SK-N-SH (cell line): Measurements from ENCODE around the gene ARHGAP6. TPM values are rescaled to one million over a fixed set of nuclear protein-coding genes. Genes with fewer than 3 reads are reported as not detected.
A peak's percentile ranks its signal among the peaks of the same experiment; 100 is the strongest.

Source experiments
- CTCF ChIA-PET: fragments of 300-600, 350-600 bp; formaldehyde crosslinking; extraction: SDS; loops from one replicate; lab custom pipeline; 2021; lab: Yijun Ruan, JAX
- POLR2A ChIA-PET: fragments of 350-600 bp; sonication (Branson Sonifier 250); formaldehyde crosslinking; extraction: SDS; loops from one replicate; lab custom pipeline; 2020; ENCODE audit warnings: antibody characterized with exemption, inconsistent platforms; lab: Yijun Ruan, JAX
- DNase-seq: peaks from one replicate; pipeline ENCODE4 v3.0.0; 2012
- H2AFZ ChIP-seq: fragments of 200-600 bp; sonication (generic); 2 replicates; pipeline ENCODE4 v1.8.1; 2016; ENCODE audit warnings: antibody characterized with exemption, mild to moderate bottlenecking, low read depth
- H3F3A ChIP-seq: fragments of 200-600 bp; sonication (generic); replicated peaks from 2 replicates; pipeline ENCODE3; 2016; ENCODE audit warnings: antibody characterized with exemption, mild to moderate bottlenecking; ENCODE audit not compliant: insufficient read depth
- H3K27ac ChIP-seq, 2 experiments: fragments of 200-500 bp in 1 of 2; fragments of 200-600 bp in 1 of 2; sonication (Bioruptor generic) in 1 of 2; sonication (generic), shearing (Covaris generic) in 1 of 2; 2 replicates each; pipeline versions ENCODE4 v1.5.1 to v1.6.1; 2014 to 2016; ENCODE audit warnings: low read depth in 2 of 2, inconsistent platforms in 1 of 2, low read length in 1 of 2, mild to moderate bottlenecking in 1 of 2, mixed read lengths in 1 of 2
- H3K27me3 ChIP-seq: fragments of 200-600 bp; sonication (generic), shearing (Covaris generic); 2 replicates; pipeline ENCODE4 v1.6.1; 2016; ENCODE audit warnings: mixed run types; ENCODE audit not compliant: insufficient read depth
- H3K36me3 ChIP-seq, 2 experiments: fragments of 200-500 bp in 1 of 2; fragments of 200-600 bp in 1 of 2; sonication (Bioruptor generic) in 1 of 2; sonication (generic) in 1 of 2; replicated peaks in 1 of 2; 2 replicates each; pipeline versions ENCODE3 to v1.5.1; 2014 to 2016; ENCODE audit warnings: low read length in 1 of 2, mild to moderate bottlenecking in 1 of 2; ENCODE audit not compliant: insufficient read depth in 2 of 2, control insufficient read depth in 1 of 2
- H3K4me1 ChIP-seq, 2 experiments: fragments of 200-500 bp in 1 of 2; fragments of 200-600 bp in 1 of 2; sonication (Bioruptor generic) in 1 of 2; sonication (generic), shearing (Covaris generic) in 1 of 2; 2 replicates each; pipeline versions ENCODE4 v1.5.1 to v1.6.1; 2014 to 2016; ENCODE audit warnings: low read depth in 1 of 2, low read length in 1 of 2, mixed run types in 1 of 2; ENCODE audit not compliant: insufficient read depth in 2 of 2, control insufficient read depth in 1 of 2
- H3K4me2 ChIP-seq: fragments of 200-600 bp; sonication (generic), shearing (Covaris generic); 2 replicates; pipeline ENCODE4 v1.6.1; 2017; ENCODE audit warnings: mixed run types
- H3K4me3 ChIP-seq, 2 experiments: fragments of 200-500 bp in 1 of 2; fragments of 200-600 bp in 1 of 2; sonication (Bioruptor generic) in 1 of 2; sonication (generic), shearing (Covaris generic) in 1 of 2; 2 replicates each; pipeline versions ENCODE4 v1.5.1 to v1.8.1; 2014 to 2016; ENCODE audit warnings: low read depth in 2 of 2, inconsistent platforms in 1 of 2, low read length in 1 of 2, mild to moderate bottlenecking in 1 of 2, mixed read lengths in 1 of 2, moderate library complexity in 1 of 2
- H3K79me2 ChIP-seq: fragments of 200-600 bp; sonication (generic); 2 replicates; pipeline ENCODE4 v1.8.1; 2017; ENCODE audit warnings: mild to moderate bottlenecking; ENCODE audit not compliant: insufficient read depth
- H3K9ac ChIP-seq: fragments of 200-600 bp; sonication (generic); 2 replicates; pipeline ENCODE4 v1.6.1; 2017; ENCODE audit warnings: mixed run types
- H3K9me2 ChIP-seq: fragments of 200-600 bp; sonication (generic); 2 replicates; pipeline ENCODE4 v1.6.1; 2017; ENCODE audit warnings: mixed run types
- H3K9me3 ChIP-seq: fragments of 200-600 bp; sonication (generic); 2 replicates; pipeline ENCODE4 v1.6.1; 2017; ENCODE audit warnings: mixed run types, mild to moderate bottlenecking, moderate library complexity
- H4K20me1 ChIP-seq: fragments of 200-600 bp; sonication (generic); 2 replicates; pipeline ENCODE4 v1.6.1; 2017; ENCODE audit warnings: mild to moderate bottlenecking, mixed run types; ENCODE audit not compliant: insufficient read depth
- CTCF ChIP-seq: fragments of 200-600 bp; sonication (generic); IDR thresholded peaks from 2 replicates; pipeline ENCODE4 v1.6.1; 2017; ENCODE audit warnings: antibody characterized with exemption, mild to moderate bottlenecking, moderate library complexity
- IRF3 ChIP-seq: fragments of 150-350 bp; IDR thresholded peaks from 2 replicates; pipeline ENCODE4 v1.6.1; 2016; ENCODE audit warnings: mild to moderate bottlenecking, low read depth, low read length
- MXI1 ChIP-seq: IDR thresholded peaks from 2 replicates; pipeline ENCODE4 v1.6.1; 2012; ENCODE audit warnings: mild to moderate bottlenecking, low read depth, low read length, improper control_type of control experiment
- NFIC ChIP-seq: IDR thresholded peaks from 2 replicates; pipeline ENCODE4 v1.4.0; 2012; ENCODE audit warnings: borderline replicate concordance
- PBX3 ChIP-seq: IDR thresholded peaks from 2 replicates; pipeline ENCODE4; 2012
- RCOR1 ChIP-seq: fragments of 150-350 bp; IDR thresholded peaks from 2 replicates; pipeline ENCODE4 v1.6.1; 2017; ENCODE audit warnings: antibody characterized with exemption, low read length
- TCF12 ChIP-seq: IDR thresholded peaks from 2 replicates; pipeline ENCODE4 v1.4.0; 2012
- YY1 ChIP-seq: IDR thresholded peaks from 2 replicates; pipeline ENCODE4 v1.4.0; 2012; ENCODE audit warnings: low read depth, mild to moderate bottlenecking
- WGBS: methylation state at CpG from one replicate; pipeline ENCODE4 v1.1.6; 2017; ENCODE audit warnings: low lambda C conversion rate; 5-methylcytosine and 5-hydroxymethylcytosine counted together
- polyA plus RNA-seq, 3 experiments: library from polyadenylated mRNA; depleted of rRNA; stranded (reverse); fragments of >200 nt; gene quantifications; 2 replicates each; pipeline ENCODE4 v1.2.3, GENCODE V29; 2012
- TF ChIP-seq, protein P1 (sequence below): fragments of 150-350 bp; IDR thresholded peaks from 2 replicates; pipeline ENCODE4 v1.6.1; 2017; ENCODE audit warnings: antibody characterized with exemption, low read length, low read depth, borderline replicate concordance

The ARHGAP6 gene
- polyA plus RNA-seq, 1 of the 3 experiments (the other 2 are of a cell fraction), result 0.16 TPM

DNA sequence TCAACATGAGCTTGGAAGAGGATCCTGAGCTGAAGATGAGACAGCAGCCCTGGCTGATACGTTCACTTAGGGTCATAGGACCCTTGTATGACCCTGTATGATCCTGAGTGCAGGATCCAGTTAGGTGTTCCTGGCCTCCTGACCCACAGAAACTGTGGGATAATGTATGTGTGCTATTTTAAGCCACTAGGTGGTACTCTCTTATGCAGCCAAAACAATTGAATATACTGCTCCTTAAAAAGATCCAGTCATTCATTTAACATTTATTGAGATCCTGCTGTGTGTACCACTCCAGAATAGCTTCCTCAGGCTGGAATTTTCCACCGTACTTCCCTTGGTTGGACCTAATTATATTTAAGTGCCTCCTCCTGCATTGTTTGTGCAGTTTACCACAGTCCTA lies 205.4 kb downstream of the ARHGAP6 start:
- CTCF ChIA-PET, result no interaction called here
- Histone ChIP-seq H3K36me3 (no peaks in the 10 kb centered on the region), H3K9me3 (no peaks in the 10 kb centered on the region)

GRCh38 chrX:11458170-11458569 lies 207.6 kb downstream of the ARHGAP6 start:
- 39% methylated on average over 3 of the region's 3 CpGs for WGBS
- Histone ChIP-seq H3K9ac (no peak overlapping the region), H3K4me1 (no peaks in the 10 kb centered on the region)
- no peak for TF ChIP-seq CTCF
- TF ChIP-seq YY1, result no peak
- peak; percentile 13; the same call in 1 of the 2 replicates for TF ChIP-seq NFIC
- TF ChIP-seq RCOR1, result no peak
- TF ChIP-seq PBX3, result no peak
- TF ChIP-seq IRF3, result no peak
- TF ChIP-seq, protein P1, sequence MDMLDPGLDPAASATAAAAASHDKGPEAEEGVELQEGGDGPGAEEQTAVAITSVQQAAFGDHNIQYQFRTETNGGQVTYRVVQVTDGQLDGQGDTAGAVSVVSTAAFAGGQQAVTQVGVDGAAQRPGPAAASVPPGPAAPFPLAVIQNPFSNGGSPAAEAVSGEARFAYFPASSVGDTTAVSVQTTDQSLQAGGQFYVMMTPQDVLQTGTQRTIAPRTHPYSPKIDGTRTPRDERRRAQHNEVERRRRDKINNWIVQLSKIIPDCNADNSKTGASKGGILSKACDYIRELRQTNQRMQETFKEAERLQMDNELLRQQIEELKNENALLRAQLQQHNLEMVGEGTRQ, result no peak
- 0 out of 2 replicates have a peak, but pooled peaks have one; percentile 4 for TF ChIP-seq TCF12
- no peak for TF ChIP-seq MXI1
- TF ChIP-seq, all 33 proteins: peak for 2
- Histone ChIP-seq H3K4me3 (no peak overlapping the region), H3K27me3 (no peaks in the 10 kb centered on the region), H3K27ac (no peak overlapping the region), H3K9me3 (no peaks in the 10 kb centered on the region), H4K20me1 (no peaks in the 10 kb centered on the region), H3K79me2 (no peaks in the 10 kb centered on the region), H3K36me3 (no peaks in the 10 kb centered on the region), H3K4me2 (no peak overlapping the region), H2AFZ (no peak overlapping the region), H3F3A (no peaks in the 10 kb centered on the region), H3K9me2 (no peaks in the 10 kb centered on the region)
- no peak for DNase-seq
- POLR2A ChIA-PET, result no interaction called here
- CTCF ChIA-PET, result interaction anchor here (1.4 kb wide), 1 partner anchor 26 kb away, joined by 4 read pairs; no protein-coding TSS in a partner anchor

More for the DNA sequence above, 205.4 kb downstream of the ARHGAP6 start:
- no peak overlapping the region for H3K4me2 ChIP-seq
- H3K4me3 ChIP-seq, result no peak overlapping the region
- H3F3A ChIP-seq, result no peaks in the 10 kb centered on the region
- no peak overlapping the region for H3K27ac ChIP-seq
- DNase-seq, result no peak
- no peaks in the 10 kb centered on the region for H4K20me1 ChIP-seq
- 41% methylated on average over 2 of the region's 2 CpGs for WGBS
- POLR2A ChIA-PET, result no interaction called here
- H3K9me2 ChIP-seq, result no peaks in the 10 kb centered on the region
- TF ChIP-seq CTCF (peak; percentile 26; the same call in 1 of the 2 replicates), NFIC (no peak)
- no peak overlapping the region for H3K9ac ChIP-seq
- H2AFZ ChIP-seq, result no peak overlapping the region
- no peaks in the 10 kb centered on the region for H3K27me3 ChIP-seq
- H3K79me2 ChIP-seq, result no peaks in the 10 kb centered on the region
- H3K4me1 ChIP-seq, result no peaks in the 10 kb centered on the region
